ENCODE results near the gene PIP5K1C. TPM values are rescaled to one million over a fixed set of nuclear protein-coding genes. Genes with fewer than 3 reads are reported as not detected.

PIP5K1C gene
- total and polyA plus RNA-seq, 9 of the 15 experiments (the other 6 are each of a cell fraction or from before 2014, with no cell fraction given): 0.38 to 22.1 (median 4.1) TPM

DNA sequence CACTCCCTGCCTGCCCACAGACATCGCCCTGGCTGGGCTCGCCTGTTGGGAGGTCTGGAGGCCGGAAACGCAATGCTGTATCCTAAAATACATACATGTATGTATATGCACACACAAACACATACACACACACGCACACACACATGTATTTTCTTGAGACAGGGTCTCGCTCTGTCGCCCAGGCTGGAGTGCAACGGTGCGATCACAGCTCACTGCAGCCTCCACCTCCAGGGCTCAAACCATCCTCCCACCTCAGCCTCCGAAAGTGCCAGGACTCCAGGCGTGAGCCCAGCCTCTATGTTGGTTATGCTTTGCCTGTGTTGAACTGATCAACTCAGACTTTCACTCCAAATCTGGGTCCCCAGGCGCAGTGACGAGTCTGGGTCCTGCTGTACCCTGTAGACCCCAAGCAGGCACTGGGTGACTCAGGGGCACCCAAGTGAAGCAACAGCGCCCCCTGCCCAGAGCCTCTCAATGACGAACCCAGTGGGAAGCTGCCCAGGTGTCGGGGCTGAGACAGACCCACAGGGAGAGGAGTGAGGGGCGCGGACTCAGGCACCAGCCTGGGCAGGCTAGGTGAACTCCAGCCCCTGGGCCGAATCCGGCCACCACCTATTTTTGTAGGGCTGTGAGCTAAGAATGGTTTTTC, 46.3 kb downstream of the PIP5K1C start:
- ChIA-PET POLR2A (interaction anchor here (0.6 to 1.1 kb wide), 3 partner anchors 10 to 56 kb away, joined by 3 read pairs; no protein-coding TSS in a partner anchor), CTCF (ENCODE audit: low intra/inter-chr PET ratio) (interaction anchor here (0.5 to 0.6 kb wide), 2 partner anchors 164 to 326 kb away, joined by 3 read pairs; no protein-coding TSS in a partner anchor)
- Histone ChIP-seq H3K27ac (ENCODE audit: extremely low read depth, low read depth, low read length) (no peak overlapping the region), H3K9me1 (ENCODE audit: control insufficient read depth, insufficient read depth, low read length) (no peaks in the 10 kb centered on the region), H2AFZ (ENCODE audit: low read depth, low read length) (no peak overlapping the region), H3K79me2 (ENCODE audit: control insufficient read depth, insufficient read depth, low read length) (no peaks in the 10 kb centered on the region), H3K9ac (ENCODE audit: insufficient read depth in 1 of 2, low read depth in 2 of 2, low read length in 2 of 2) (no peak overlapping the region), H3K4me2 (ENCODE audit: insufficient read depth, low read length) (no peak overlapping the region), H3K27me3 (ENCODE audit: control insufficient read depth in 2 of 2, insufficient read depth in 2 of 2, low read length in 2 of 2) (no peaks in the 10 kb centered on the region), H3K4me3 (no peak overlapping the region), H4K20me1 (replicated peaks; ENCODE audit: control insufficient read depth, insufficient read depth, low read length) (no peaks in the 10 kb centered on the region), H3K9me3 (replicated peaks; ENCODE audit: control insufficient read depth, insufficient read depth, low read depth, low read length) (no peaks in the 10 kb centered on the region), H3K4me1 (replicated peaks in 1 of 2; ENCODE audit: control insufficient read depth in 2 of 2, insufficient read depth in 2 of 2, low read length in 2 of 2) (peaks cover 0 to 48% of the 10 kb centered on the region in 2 experiments; a peak in 2 of 5 replicates), H3K36me3 (ENCODE audit: control insufficient read depth, insufficient read depth, low read length) (peaks cover 58% of the 10 kb centered on the region; the same call in 2 of the 3 replicates)
- in situ Hi-C loops (cut with MboI): no loop called here
- intact Hi-C loops (cut with micrococcal nuclease): no loop called here
- TF ChIP-seq RAD21 (CRISPR knock-in tag; conservative IDR thresholded peaks at IDR 0.05 in 1 of 2, IDR thresholded peaks at IDR 0.05 in 1 of 2) (peak in 1 of 2 experiments; percentile 35; a peak in 2 of 4 replicates), ZNF232 (CRISPR knock-in tag; IDR thresholded peaks at IDR 0.05) (no peak), BCOR (IDR thresholded peaks at IDR 0.05) (peak; percentile 31; the same call in 1 of the 2 replicates), SMC3 (conservative IDR thresholded peaks at IDR 0.05; ENCODE audit: insufficient read depth, low read depth, low read length) (0 out of 2 replicates have a peak, but pooled peaks have one; percentile 19), ZNF253 (CRISPR knock-in tag; conservative IDR thresholded peaks at IDR 0.05) (no peak), STAG1 (CRISPR knock-in tag; IDR thresholded peaks at IDR 0.05; ENCODE audit: borderline replicate concordance) (peak; percentile 35; the same call in 1 of the 2 replicates), ZNF121 (CRISPR knock-in tag; conservative IDR thresholded peaks at IDR 0.05) (peak; percentile 38)
- TF ChIP-seq, protein P1, sequence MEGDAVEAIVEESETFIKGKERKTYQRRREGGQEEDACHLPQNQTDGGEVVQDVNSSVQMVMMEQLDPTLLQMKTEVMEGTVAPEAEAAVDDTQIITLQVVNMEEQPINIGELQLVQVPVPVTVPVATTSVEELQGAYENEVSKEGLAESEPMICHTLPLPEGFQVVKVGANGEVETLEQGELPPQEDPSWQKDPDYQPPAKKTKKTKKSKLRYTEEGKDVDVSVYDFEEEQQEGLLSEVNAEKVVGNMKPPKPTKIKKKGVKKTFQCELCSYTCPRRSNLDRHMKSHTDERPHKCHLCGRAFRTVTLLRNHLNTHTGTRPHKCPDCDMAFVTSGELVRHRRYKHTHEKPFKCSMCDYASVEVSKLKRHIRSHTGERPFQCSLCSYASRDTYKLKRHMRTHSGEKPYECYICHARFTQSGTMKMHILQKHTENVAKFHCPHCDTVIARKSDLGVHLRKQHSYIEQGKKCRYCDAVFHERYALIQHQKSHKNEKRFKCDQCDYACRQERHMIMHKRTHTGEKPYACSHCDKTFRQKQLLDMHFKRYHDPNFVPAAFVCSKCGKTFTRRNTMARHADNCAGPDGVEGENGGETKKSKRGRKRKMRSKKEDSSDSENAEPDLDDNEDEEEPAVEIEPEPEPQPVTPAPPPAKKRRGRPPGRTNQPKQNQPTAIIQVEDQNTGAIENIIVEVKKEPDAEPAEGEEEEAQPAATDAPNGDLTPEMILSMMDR (IDR thresholded peaks at IDR 0.05 in 2 of 3, conservative IDR thresholded peaks at IDR 0.05 in 1 of 3; ENCODE audit: insufficient read depth in 2 of 3, low read depth in 1 of 3, low read length in 3 of 3): peak; percentile 37 to 54 (median 50); a peak in 5 of 6 replicates
- 95% methylated on average over 20 of the region's 20 CpGs for WGBS (ENCODE audit: insufficient coverage, low coverage, missing lambda C conversion rate)
- ATAC-seq (peak; percentile 59; the same call in 2 of the 3 replicates), FAIRE-seq (no peak), DNase-seq (ENCODE audit: extremely low read depth in 1 of 4, low spot score in 3 of 4) (peak in 3 of 4 experiments; percentile 32 to 46 (median 33))
- no TSS peak for BruUV-seq (replicated peaks)
